HG03135 (cell line): Measurements from ENCODE around the gene ZFAND6.
"Not testable (repeated sequence)": the region's sequence is repeated elsewhere in the genome, so short reads cannot be mapped to it uniquely, and the experiment has no call there.

ENCODE experiments used
- ATAC-seq: cut with Tn5 transposase; IDR thresholded peaks from one replicate; pipeline ENCODE4 v1.9.1; 2021; ENCODE audit warnings: mild to moderate bottlenecking, moderate library complexity; ENCODE audit not compliant: unreplicated experiment

ZFAND6 gene

GRCh38 chr15:80045219-80045618 is 14.3 kb upstream of the ZFAND6 start:
- not testable (repeated sequence) for ATAC-seq

GRCh38 chr15:80049046-80049445 is 10.4 kb upstream of the ZFAND6 start:
- ATAC-seq, result no peak

- ATAC-seq, result no peak
These were observed 6.7 kb upstream of the ZFAND6 start for GRCh38 chr15:80052597-80053304.

- no peak for ATAC-seq
These were observed 3.5 kb upstream of the ZFAND6 start for GRCh38 chr15:80055933-80056332.

GRCh38 chr15:80058044-80058443 is 1.4 kb upstream of the ZFAND6 start:
- ATAC-seq, result no peak

GRCh38 chr15:80059786-80060355 is 395 bp downstream of the ZFAND6 start:
- ATAC-seq, result peak; percentile 47

GRCh38 chr15:80060356-80061006 is 1.0 kb downstream of the ZFAND6 start:
- ATAC-seq, result no peak

- ATAC-seq, result no peak
These were observed 2.1 kb downstream of the ZFAND6 start for GRCh38 chr15:80061582-80061981.

- no peak for ATAC-seq
These were observed 7.4 kb downstream of the ZFAND6 start for GRCh38 chr15:80066912-80067311.

- no peak for ATAC-seq
These were observed 9.1 kb downstream of the ZFAND6 start for GRCh38 chr15:80068578-80068977.

GRCh38 chr15:80070840-80071239 is 11.4 kb downstream of the ZFAND6 start:
- ATAC-seq, result no peak

- ATAC-seq, result no peak
These were observed 12.2 kb downstream of the ZFAND6 start for GRCh38 chr15:80071652-80072051.

GRCh38 chr15:80072285-80072994 is 13.0 kb downstream of the ZFAND6 start:
- ATAC-seq, result peak; percentile 74

GRCh38 chr15:80073197-80073596 is 13.7 kb downstream of the ZFAND6 start:
- no peak for ATAC-seq

GRCh38 chr15:80076321-80077318 is 17.1 kb downstream of the ZFAND6 start:
- no peak for ATAC-seq

GRCh38 chr15:80081390-80081789 is 21.9 kb downstream of the ZFAND6 start:
- no peak for ATAC-seq

GRCh38 chr15:80087104-80087503 is 27.6 kb downstream of the ZFAND6 start:
- no peak for ATAC-seq

- ATAC-seq, result no peak
These were observed 30.6 kb downstream of the ZFAND6 start for GRCh38 chr15:80090041-80090440.

GRCh38 chr15:80090879-80091503 is 31.5 kb downstream of the ZFAND6 start:
- no peak for ATAC-seq

- no peak for ATAC-seq
These were observed 34.5 kb downstream of the ZFAND6 start for GRCh38 chr15:80093854-80094418.
